WTC11 (cell line): ENCODE results near the gene ESPN. TPM values are rescaled to one million over a fixed set of nuclear protein-coding genes. Genes with fewer than 3 reads are reported as not detected.

ENCODE experiments used
- ATAC-seq: fragments of 200-7000 bp; cut with Tn5 transposase; 2 replicates; pipeline ENCODE4 v1.10.0; 2021; ENCODE audit warnings: mild to moderate bottlenecking, moderate library complexity
- CTCF ChIA-PET: fragments of 300-600 bp; sonication (Branson Sonifier 250); formaldehyde crosslinking; loops from one replicate; lab custom pipeline; 2021; ENCODE audit warnings: antibody characterized with exemption; lab: Charles Lee
- POLR2A ChIA-PET: fragments of 350-600 bp; sonication (Branson Sonifier 250); formaldehyde crosslinking; loops from one replicate; lab custom pipeline; 2021; ENCODE audit warnings: antibody characterized with exemption; lab: Charles Lee
- DNase-seq: peaks from one replicate; pipeline ENCODE4 v3.0.0; 2021; ENCODE audit warnings: low spot score
- H3K27ac Mint-ChIP-seq: 2 replicates; pipeline ENCODE4 v1.8.0; 2021; ENCODE audit warnings: mixed read lengths
- H3K27me3 Mint-ChIP-seq: 2 replicates; pipeline ENCODE4 v1.8.0; 2021; ENCODE audit warnings: low read depth, mild to moderate bottlenecking, moderate library complexity, mixed read lengths
- H3K36me3 Mint-ChIP-seq: 2 replicates; pipeline ENCODE4 v1.8.0; 2021; ENCODE audit warnings: mixed read lengths
- H3K4me1 Mint-ChIP-seq: 2 replicates; pipeline ENCODE4 v1.8.0; 2022; ENCODE audit warnings: mixed read lengths
- H3K4me3 Mint-ChIP-seq: 2 replicates; pipeline ENCODE4 v1.8.0; 2021; ENCODE audit warnings: mild to moderate bottlenecking, moderate library complexity, mixed read lengths
- H3K9me3 Mint-ChIP-seq: 2 replicates; pipeline ENCODE4 v1.8.0; 2021; ENCODE audit warnings: mixed read lengths
- AFF4 ChIP-seq: sonication (generic); formaldehyde crosslinking; IDR thresholded peaks from 2 replicates; pipeline ENCODE4 v1.8.1; 2023; ENCODE audit warnings: mild to moderate bottlenecking, missing genetic modification reagents, borderline replicate concordance
- ARID4B ChIP-seq: sonication (generic); formaldehyde crosslinking; IDR thresholded peaks from 2 replicates; pipeline ENCODE4 v1.8.0; 2023; ENCODE audit warnings: missing genetic modification reagents, mild to moderate bottlenecking, borderline replicate concordance
- ATF1 ChIP-seq: sonication (generic); formaldehyde crosslinking; IDR thresholded peaks from 2 replicates; pipeline ENCODE4 v1.8.1; 2023; ENCODE audit warnings: mild to moderate bottlenecking, moderate library complexity, missing genetic modification reagents
- E2F4 ChIP-seq: sonication (generic); formaldehyde crosslinking; IDR thresholded peaks from 2 replicates; pipeline ENCODE4 v1.8.1; 2022; ENCODE audit warnings: low read depth, mild to moderate bottlenecking, moderate library complexity, missing genetic modification reagents, borderline replicate concordance
- E2F5 ChIP-seq: sonication (generic); formaldehyde crosslinking; IDR thresholded peaks from 2 replicates; pipeline ENCODE4 v1.8.1; 2022; ENCODE audit warnings: mild to moderate bottlenecking, moderate library complexity, missing genetic modification reagents
- ETV6 ChIP-seq: sonication (generic); formaldehyde crosslinking; IDR thresholded peaks from 2 replicates; pipeline ENCODE4 v1.8.1; 2022; ENCODE audit warnings: mild to moderate bottlenecking, missing genetic modification reagents
- GABPB1 ChIP-seq: sonication (generic); formaldehyde crosslinking; IDR thresholded peaks from 2 replicates; pipeline ENCODE4 v1.8.1; 2023; ENCODE audit warnings: mild to moderate bottlenecking, missing genetic modification reagents
- IRF1 ChIP-seq: sonication (generic); formaldehyde crosslinking; IDR thresholded peaks from 2 replicates; pipeline ENCODE4 v1.8.0; 2023; ENCODE audit warnings: missing genetic modification reagents
- IRF2 ChIP-seq: sonication (generic); formaldehyde crosslinking; IDR thresholded peaks from 2 replicates; pipeline ENCODE4 v1.8.0; 2022; ENCODE audit warnings: low read depth, missing genetic modification reagents, borderline replicate concordance
- JAZF1 ChIP-seq: fragments of 250-450 bp; sonication (Bioruptor Pico); IDR thresholded peaks from 2 replicates; pipeline ENCODE4 v1.9.0; 2021; ENCODE audit warnings: moderate library complexity, mild to moderate bottlenecking, inconsistent platforms
- NFATC4 ChIP-seq: fragments of 250-450 bp; sonication (Bioruptor Pico); IDR thresholded peaks from 2 replicates; pipeline ENCODE4 v1.9.0; 2021; ENCODE audit warnings: mild to moderate bottlenecking
- RORB ChIP-seq: fragments of 250-450 bp; sonication (Bioruptor Pico); IDR thresholded peaks from 2 replicates; pipeline ENCODE4 v1.9.0; 2021; ENCODE audit warnings: mild to moderate bottlenecking
- TEAD4 ChIP-seq: sonication (generic); formaldehyde crosslinking; IDR thresholded peaks from 2 replicates; pipeline ENCODE4 v1.8.0; 2022; ENCODE audit warnings: mild to moderate bottlenecking, missing genetic modification reagents
- ZNF532 ChIP-seq: fragments of 250-450 bp; sonication (Bioruptor Pico); IDR thresholded peaks from 2 replicates; pipeline ENCODE4 v1.9.0; 2021; ENCODE audit warnings: mild to moderate bottlenecking, borderline replicate concordance
- total RNA-seq: library from RNA; stranded (reverse); gene quantifications from 3 replicates; pipeline ENCODE4 v1.2.3, GENCODE V29; 2021

The ESPN gene
- total RNA-seq, 1 experiment from 2014 or later, result 46.1 TPM

GRCh38 chr1:6441586-6441985 is 17.0 kb downstream of the ESPN start (continued):
- TF ChIP-seq IRF2 (CRISPR knock-in tag) (no peak), NFATC4 (CRISPR knock-in tag) (no peak), E2F5 (CRISPR knock-in tag) (no peak), ZNF532 (no peak), IRF1 (CRISPR knock-in tag) (no peak), GABPB1 (CRISPR knock-in tag) (no peak), JAZF1 (CRISPR knock-in tag) (no peak), TEAD4 (no peak)

- no peaks in the 10 kb centered on the region for H3K36me3 Mint-ChIP-seq
- H3K9me3 Mint-ChIP-seq, result no peaks in the 10 kb centered on the region
- POLR2A ChIA-PET, result interaction anchor here (0.5 kb wide), 1 partner anchor 117 kb away, joined by 6 read pairs; no protein-coding TSS in a partner anchor
- H3K4me1 Mint-ChIP-seq, result peaks cover 31% of the 10 kb centered on the region
- no peak overlapping the region for H3K4me3 Mint-ChIP-seq
- ATAC-seq (no peak), DNase-seq (no peak)
- no peak overlapping the region for H3K27ac Mint-ChIP-seq
- peaks cover 29% of the 10 kb centered on the region for H3K27me3 Mint-ChIP-seq
- CTCF ChIA-PET, result interaction anchor here (0.5 to 1.4 kb wide), 6 partner anchors 20 to 197 kb away, joined by 3 to 5 read pairs (median 4); no protein-coding TSS in a partner anchor
- TF ChIP-seq AFF4, result no peak
- no peak for TF ChIP-seq ZNF532
- no peak for TF ChIP-seq E2F4 (CRISPR knock-in tag)
- no peak for TF ChIP-seq ARID4B
- TF ChIP-seq TEAD4, result no peak
- no peak for TF ChIP-seq RORB (CRISPR knock-in tag)
- no peak for TF ChIP-seq ATF1 (CRISPR knock-in tag)
- TF ChIP-seq ETV6 (CRISPR knock-in tag), result no peak
Measured at GRCh38 chr1:6443339-6444115, 19.0 kb downstream of the ESPN start.
